ENCODE results near the gene HS3ST2. TPM values are rescaled to one million over a fixed set of nuclear protein-coding genes. Genes with fewer than 3 reads are reported as not detected.

Gene HS3ST2
- polyA plus RNA-seq, 1 of the 3 experiments (the other 2 are of a cell fraction) = not detected

- Histone ChIP-seq H3K79me2 (ENCODE audit: insufficient read depth) (no peaks in the 10 kb centered on the region), H3K27me3 (ENCODE audit: insufficient read depth) (no peaks in the 10 kb centered on the region), H4K20me1 (ENCODE audit: insufficient read depth) (no peaks in the 10 kb centered on the region), H3K4me1 (ENCODE audit: control insufficient read depth in 1 of 2, insufficient read depth in 2 of 2, low read depth in 1 of 2, low read length in 1 of 2) (no peaks in the 10 kb centered on the region), H3F3A (replicated peaks; ENCODE audit: insufficient read depth) (no peaks in the 10 kb centered on the region), H3K27ac (ENCODE audit: low read depth in 2 of 2, low read length in 1 of 2) (no peak overlapping the region), H3K4me3 (ENCODE audit: low read depth in 2 of 2, low read length in 1 of 2) (no peak overlapping the region), H3K4me2 (no peak overlapping the region), H3K9ac (no peak overlapping the region), H2AFZ (ENCODE audit: low read depth) (no peak overlapping the region), H3K36me3 (replicated peaks in 1 of 2; ENCODE audit: control insufficient read depth in 1 of 2, insufficient read depth in 2 of 2, low read length in 1 of 2) (no peaks in the 10 kb centered on the region), H3K9me3 (no peaks in the 10 kb centered on the region), H3K9me2 (no peaks in the 10 kb centered on the region)
- no peak for DNase-seq
- ChIA-PET CTCF (interaction anchor here (1.1 to 2.2 kb wide), 4 partner anchors 17 to 44 kb away, joined by 3 to 10 read pairs (median 8); no protein-coding TSS in a partner anchor), POLR2A (no interaction called here)
- TF ChIP-seq RXRA (IDR thresholded peaks at IDR 0.05; ENCODE audit: borderline replicate concordance, low read depth) (no peak), RCOR1 (IDR thresholded peaks at IDR 0.05; ENCODE audit: low read length) (no peak)
- 38% methylated on average over 2 of the region's 2 CpGs for WGBS (ENCODE audit: low lambda C conversion rate)
Measured at GRCh38 chr16:22933173-22933572, 119.2 kb downstream of the HS3ST2 start.

GRCh38 chr16:22934786-22935185 lies 120.8 kb downstream of the HS3ST2 start:
- Histone ChIP-seq H3K4me2 (no peak overlapping the region), H3K27me3 (ENCODE audit: insufficient read depth) (no peaks in the 10 kb centered on the region), H3F3A (replicated peaks; ENCODE audit: insufficient read depth) (no peaks in the 10 kb centered on the region), H4K20me1 (ENCODE audit: insufficient read depth) (no peaks in the 10 kb centered on the region), H3K9ac (no peak overlapping the region), H3K79me2 (ENCODE audit: insufficient read depth) (no peaks in the 10 kb centered on the region), H3K9me3 (no peaks in the 10 kb centered on the region), H2AFZ (ENCODE audit: low read depth) (no peak overlapping the region), H3K4me1 (ENCODE audit: control insufficient read depth in 1 of 2, insufficient read depth in 2 of 2, low read depth in 1 of 2, low read length in 1 of 2) (no peaks in the 10 kb centered on the region), H3K9me2 (no peaks in the 10 kb centered on the region), H3K4me3 (ENCODE audit: low read depth in 2 of 2, low read length in 1 of 2) (no peak overlapping the region), H3K27ac (ENCODE audit: low read depth in 2 of 2, low read length in 1 of 2) (no peak overlapping the region), H3K36me3 (replicated peaks in 1 of 2; ENCODE audit: control insufficient read depth in 1 of 2, insufficient read depth in 2 of 2, low read length in 1 of 2) (no peaks in the 10 kb centered on the region)
- WGBS (ENCODE audit: low lambda C conversion rate) = 22% methylated on average over 2 of the region's 2 CpGs
- TF ChIP-seq USF2 (IDR thresholded peaks at IDR 0.05; ENCODE audit: borderline replicate concordance, low read depth, low read length) = no peak
- no peak for TF ChIP-seq FOSL2 (IDR thresholded peaks at IDR 0.05; ENCODE audit: borderline replicate concordance, low read depth)
- no peak for TF ChIP-seq RXRA (IDR thresholded peaks at IDR 0.05; ENCODE audit: borderline replicate concordance, low read depth)
- no peak for TF ChIP-seq JUND (IDR thresholded peaks at IDR 0.05)
- ChIA-PET CTCF (interaction anchor here (1.2 kb wide), 1 partner anchor 36 kb away, joined by 4 read pairs; no protein-coding TSS in a partner anchor), POLR2A (no interaction called here)
- DNase-seq = no peak

- ChIA-PET CTCF (interaction anchor here (1.4 kb wide), 1 partner anchor 10 kb away, joined by 4 read pairs; no protein-coding TSS in a partner anchor), POLR2A (no interaction called here)
- no peaks in the 10 kb centered on the region for H3K36me3 ChIP-seq (replicated peaks in 1 of 2; ENCODE audit: control insufficient read depth in 1 of 2, insufficient read depth in 2 of 2, low read length in 1 of 2)
- WGBS (ENCODE audit: low lambda C conversion rate) = 39% methylated on average over 6 of the region's 6 CpGs
- H3K9ac ChIP-seq = no peak overlapping the region
- H3K9me2 ChIP-seq = no peaks in the 10 kb centered on the region
- no peaks in the 10 kb centered on the region for H4K20me1 ChIP-seq (ENCODE audit: insufficient read depth)
- H3K4me3 ChIP-seq (ENCODE audit: low read depth in 2 of 2, low read length in 1 of 2) = no peak overlapping the region
- H3K79me2 ChIP-seq (ENCODE audit: insufficient read depth) = no peaks in the 10 kb centered on the region
- no peaks in the 10 kb centered on the region for H3F3A ChIP-seq (replicated peaks; ENCODE audit: insufficient read depth)
- TF ChIP-seq FOXM1 (IDR thresholded peaks at IDR 0.05; ENCODE audit: low read depth) = no peak
- no peak for TF ChIP-seq SIN3A (IDR thresholded peaks at IDR 0.05; ENCODE audit: borderline replicate concordance, low read depth, low read length)
- TF ChIP-seq CHD2 (IDR thresholded peaks at IDR 0.05; ENCODE audit: low read length, partially characterized antibody) = no peak
- no peak for TF ChIP-seq MXI1 (IDR thresholded peaks at IDR 0.05; ENCODE audit: low read depth, low read length)
- TF ChIP-seq GATA2 (CRISPR knock-in tag; IDR thresholded peaks at IDR 0.05) = no peak
- no peak for TF ChIP-seq MEF2A (IDR thresholded peaks at IDR 0.05; ENCODE audit: borderline replicate concordance, low read depth)
- TF ChIP-seq POLR2AphosphoS5 (IDR thresholded peaks at IDR 0.05; ENCODE audit: low read depth, low read length) = no peak
- no peak for TF ChIP-seq GABPA (IDR thresholded peaks at IDR 0.05; ENCODE audit: low read depth)
- TF ChIP-seq YY1 (IDR thresholded peaks at IDR 0.05; ENCODE audit: low read depth) = no peak
- no peak overlapping the region for H3K4me2 ChIP-seq
- DNase-seq = no peak
- no peaks in the 10 kb centered on the region for H3K9me3 ChIP-seq
- H3K27ac ChIP-seq (ENCODE audit: low read depth in 2 of 2, low read length in 1 of 2) = no peak overlapping the region
- H3K27me3 ChIP-seq (ENCODE audit: insufficient read depth) = no peaks in the 10 kb centered on the region
- no peaks in the 10 kb centered on the region for H3K4me1 ChIP-seq (ENCODE audit: control insufficient read depth in 1 of 2, insufficient read depth in 2 of 2, low read depth in 1 of 2, low read length in 1 of 2)
- H2AFZ ChIP-seq (ENCODE audit: low read depth) = no peak overlapping the region
Measured at GRCh38 chr16:22937169-22937568, 123.2 kb downstream of the HS3ST2 start.
